Activated naive CD8-positive, alpha-beta T cell treated with anti-CD3 and anti-CD28 coated beads, Interleukin-2, amount 10 ng/mL, durations not matched to agents 7 days and 5 days (primary cell): ENCODE results near the gene JMY. TPM values are rescaled to one million over a fixed set of nuclear protein-coding genes. Genes with fewer than 3 reads are reported as not detected.
A peak's percentile ranks its signal among the peaks of the same experiment; 100 is the strongest.

ENCODE experiments used
- ATAC-seq: fragments of 150-1000 bp; cut with Tn5 transposase; one replicate; pipeline ENCODE4 v1.10.0; 2021; ENCODE audit warnings: low read depth, moderate library complexity
- POLR2A ChIA-PET: fragments of 350-600 bp; sonication (Branson Sonifier 250); formaldehyde crosslinking; loops from one replicate; lab custom pipeline; 2021; ENCODE audit warnings: antibody characterized with exemption; lab: Charles Lee
- DNase-seq: peaks from one replicate; pipeline ENCODE4 v3.0.0; 2021
- H3K27ac Mint-ChIP-seq: one replicate; pipeline ENCODE4 v1.8.0; 2022; ENCODE audit warnings: mild to moderate bottlenecking, mixed read lengths
- H3K27me3 Mint-ChIP-seq: one replicate; pipeline ENCODE4 v1.8.0; 2022; ENCODE audit warnings: mild to moderate bottlenecking, moderate library complexity, mixed read lengths
- H3K36me3 Mint-ChIP-seq: one replicate; pipeline ENCODE4 v1.8.0; 2021; ENCODE audit warnings: mild to moderate bottlenecking, mixed read lengths
- H3K4me1 Mint-ChIP-seq: one replicate; pipeline ENCODE4 v1.8.0; 2021; ENCODE audit warnings: mixed read lengths
- H3K4me3 Mint-ChIP-seq: one replicate; pipeline ENCODE4 v1.8.0; 2022; ENCODE audit warnings: mild to moderate bottlenecking, moderate library complexity, mixed read lengths
- H3K9me3 Mint-ChIP-seq: one replicate; pipeline ENCODE4 v1.8.0; 2021; ENCODE audit warnings: mixed read lengths
- total RNA-seq, 2 experiments: library from RNA; stranded (reverse); gene quantifications; one replicate each; pipeline ENCODE4 v1.2.3, GENCODE V29; 2021

The JMY gene
- total RNA-seq, 2 experiments from 2014 or later: 8.3 to 9.5 TPM

GRCh38 chr5:79224286-79224984, 11.5 kb upstream of the JMY start:
- H3K36me3 Mint-ChIP-seq: no peaks in the 10 kb centered on the region
- DNase-seq (no peak), ATAC-seq (no peak)
- POLR2A ChIA-PET: no interaction called here
- no peaks in the 10 kb centered on the region for H3K9me3 Mint-ChIP-seq
- H3K4me1 Mint-ChIP-seq: peaks cover 1% of the 10 kb centered on the region
- H3K27me3 Mint-ChIP-seq: peaks cover 2% of the 10 kb centered on the region
- no peak overlapping the region for H3K4me3 Mint-ChIP-seq
- H3K27ac Mint-ChIP-seq: no peak overlapping the region

GRCh38 chr5:79225026-79225425, 10.9 kb upstream of the JMY start:
- Mint-ChIP-seq H3K27me3 (peaks cover 2% of the 10 kb centered on the region), H3K27ac (no peak overlapping the region), H3K9me3 (no peaks in the 10 kb centered on the region), H3K36me3 (no peaks in the 10 kb centered on the region), H3K4me1 (peaks cover 3% of the 10 kb centered on the region), H3K4me3 (no peak overlapping the region)
- DNase-seq (no peak), ATAC-seq (no peak)
- POLR2A ChIA-PET: no interaction called here

GRCh38 chr5:79225441-79225840, 10.5 kb upstream of the JMY start:
- H3K27ac Mint-ChIP-seq: no peak overlapping the region
- POLR2A ChIA-PET: no interaction called here
- H3K4me1 Mint-ChIP-seq: peaks cover 3% of the 10 kb centered on the region

GRCh38 chr5:79227484-79228025, 8.4 kb upstream of the JMY start:
- ATAC-seq (no peak), DNase-seq (no peak)
- Mint-ChIP-seq H3K4me1 (peaks cover 3% of the 10 kb centered on the region), H3K36me3 (no peaks in the 10 kb centered on the region), H3K27ac (no peak overlapping the region), H3K27me3 (no peaks in the 10 kb centered on the region), H3K9me3 (no peaks in the 10 kb centered on the region), H3K4me3 (no peak overlapping the region)
- POLR2A ChIA-PET: no interaction called here

More at GRCh38 chr5:79225441-79225840, 10.5 kb upstream of the JMY start:
- Mint-ChIP-seq H3K4me3 (no peak overlapping the region), H3K36me3 (no peaks in the 10 kb centered on the region), H3K9me3 (no peaks in the 10 kb centered on the region), H3K27me3 (peaks cover 2% of the 10 kb centered on the region)
- ATAC-seq (no peak), DNase-seq (no peak)

- H3K4me3 Mint-ChIP-seq: no peak overlapping the region
- H3K4me1 Mint-ChIP-seq: peaks cover 3% of the 10 kb centered on the region
- DNase-seq: no peak
- no peak overlapping the region for H3K27ac Mint-ChIP-seq
- H3K27me3 Mint-ChIP-seq: no peaks in the 10 kb centered on the region
- ATAC-seq: no peak
- POLR2A ChIA-PET: no interaction called here
- no peaks in the 10 kb centered on the region for H3K9me3 Mint-ChIP-seq
- H3K36me3 Mint-ChIP-seq: no peaks in the 10 kb centered on the region
Measured at GRCh38 chr5:79229357-79230174, 6.4 kb upstream of the JMY start.

- H3K4me3 Mint-ChIP-seq: peak overlapping the region; percentile 84
- H3K27ac Mint-ChIP-seq: peak overlapping the region; percentile 86
- no peak for ATAC-seq
Measured at GRCh38 chr5:79235261-79235633, 684 bp upstream of the JMY start.

GRCh38 chr5:79236362-79236969, 535 bp downstream of the JMY start:
- H3K4me1 Mint-ChIP-seq: peaks cover 20% of the 10 kb centered on the region
- ATAC-seq: peak; percentile 25
- POLR2A ChIA-PET: interaction anchor here (1.4 kb wide), 1 partner anchor 754 kb away, joined by 3 read pairs; no protein-coding TSS in a partner anchor
- H3K9me3 Mint-ChIP-seq: no peaks in the 10 kb centered on the region
- peak overlapping the region; percentile 83 for H3K27ac Mint-ChIP-seq
- H3K4me3 Mint-ChIP-seq: peak overlapping the region; percentile 89
- no peak for DNase-seq
- no peaks in the 10 kb centered on the region for H3K36me3 Mint-ChIP-seq
- no peaks in the 10 kb centered on the region for H3K27me3 Mint-ChIP-seq

More at GRCh38 chr5:79235261-79235633, 684 bp upstream of the JMY start:
- DNase-seq: no peak
- POLR2A ChIA-PET: no interaction called here
- no peaks in the 10 kb centered on the region for H3K36me3 Mint-ChIP-seq
- H3K4me1 Mint-ChIP-seq: peaks cover 15% of the 10 kb centered on the region
- no peaks in the 10 kb centered on the region for H3K27me3 Mint-ChIP-seq
- H3K9me3 Mint-ChIP-seq: no peaks in the 10 kb centered on the region

GRCh38 chr5:79236970-79237739, 1.2 kb downstream of the JMY start:
- peaks cover 23% of the 10 kb centered on the region for H3K4me1 Mint-ChIP-seq
- no peaks in the 10 kb centered on the region for H3K36me3 Mint-ChIP-seq
- POLR2A ChIA-PET: interaction anchor here (0.5 to 1.4 kb wide), 3 partner anchors 253 to 753 kb away, joined by 3 read pairs; no protein-coding TSS in a partner anchor
- no peaks in the 10 kb centered on the region for H3K27me3 Mint-ChIP-seq
- no peaks in the 10 kb centered on the region for H3K9me3 Mint-ChIP-seq
- ATAC-seq (peak; percentile 37), DNase-seq (peak; percentile 67)
- H3K4me3 Mint-ChIP-seq: peak overlapping the region; percentile 81
- H3K27ac Mint-ChIP-seq: peak overlapping the region; percentile 74

- POLR2A ChIA-PET: interaction anchor here (0.5 to 0.7 kb wide), 2 partner anchors 254 to 383 kb away, joined by 3 read pairs; no protein-coding TSS in a partner anchor
- H3K36me3 Mint-ChIP-seq: no peaks in the 10 kb centered on the region
- H3K4me3 Mint-ChIP-seq: peak overlapping the region; percentile 81
- peak overlapping the region; percentile 74 for H3K27ac Mint-ChIP-seq
- no peaks in the 10 kb centered on the region for H3K9me3 Mint-ChIP-seq
- DNase-seq (no peak), ATAC-seq (no peak)
- no peaks in the 10 kb centered on the region for H3K27me3 Mint-ChIP-seq
- peaks cover 26% of the 10 kb centered on the region for H3K4me1 Mint-ChIP-seq
Measured at GRCh38 chr5:79237740-79238560, 2.0 kb downstream of the JMY start.

GRCh38 chr5:79240561-79240960, 4.6 kb downstream of the JMY start:
- Mint-ChIP-seq H3K36me3 (no peaks in the 10 kb centered on the region), H3K9me3 (no peaks in the 10 kb centered on the region), H3K27ac (no peak overlapping the region), H3K4me1 (peaks cover 28% of the 10 kb centered on the region), H3K27me3 (no peaks in the 10 kb centered on the region), H3K4me3 (no peak overlapping the region)
- DNase-seq: no peak
- POLR2A ChIA-PET: no interaction called here
- ATAC-seq: no peak

GRCh38 chr5:79241535-79241979, 5.6 kb downstream of the JMY start:
- POLR2A ChIA-PET: no interaction called here
- Mint-ChIP-seq H3K4me1 (peaks cover 28% of the 10 kb centered on the region), H3K4me3 (no peak overlapping the region), H3K36me3 (no peaks in the 10 kb centered on the region), H3K27ac (no peak overlapping the region), H3K9me3 (no peaks in the 10 kb centered on the region), H3K27me3 (no peaks in the 10 kb centered on the region)
- DNase-seq (no peak), ATAC-seq (no peak)
